GM21576 (cell line): ENCODE data around the gene SCYGR4.
"Not testable (repeated sequence)": the region's sequence is repeated elsewhere in the genome, so short reads cannot be mapped to it uniquely, and the experiment has no call there.

Source experiments
- ATAC-seq: cut with Tn5 transposase; IDR thresholded peaks from one replicate; pipeline ENCODE4 v1.9.1; 2021; ENCODE audit warnings: mild to moderate bottlenecking, moderate library complexity; ENCODE audit not compliant: unreplicated experiment

The SCYGR4 gene

GRCh38 chr2:227617316-227618230 is at the start of gene SCYGR4:
Gene SCYGR4 (plus strand): TSS chr2:227617498. CDS start chr2:227617498, 0 bp downstream.
- ATAC-seq: no peak

- no peak for ATAC-seq
These were observed 48.5 kb upstream of the SCYGR4 start for GRCh38 chr2:227568852-227569169.

DNA sequence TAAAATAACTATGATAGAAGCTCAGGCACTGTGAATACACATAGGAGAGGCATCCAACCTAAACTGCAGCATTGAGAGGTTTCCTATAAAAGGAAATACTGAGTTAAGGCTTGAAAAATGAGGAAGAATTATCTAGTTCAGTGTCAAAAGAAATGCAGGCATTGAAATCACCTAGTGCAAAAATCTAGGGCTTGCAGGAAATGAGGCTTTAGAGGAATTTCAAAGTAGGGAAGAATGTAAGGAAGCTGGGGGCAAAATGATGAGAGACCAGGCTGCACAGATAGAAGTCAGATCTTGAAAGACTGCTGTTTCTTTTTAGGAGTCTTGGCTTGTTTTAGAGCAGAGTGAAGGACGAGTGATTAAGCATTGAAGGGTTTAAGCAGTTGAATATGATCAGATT is 46.7 kb upstream of the SCYGR4 start:
- ATAC-seq: no peak

- no peak for ATAC-seq
These were observed 41.2 kb upstream of the SCYGR4 start for GRCh38 chr2:227576110-227576509.

DNA sequence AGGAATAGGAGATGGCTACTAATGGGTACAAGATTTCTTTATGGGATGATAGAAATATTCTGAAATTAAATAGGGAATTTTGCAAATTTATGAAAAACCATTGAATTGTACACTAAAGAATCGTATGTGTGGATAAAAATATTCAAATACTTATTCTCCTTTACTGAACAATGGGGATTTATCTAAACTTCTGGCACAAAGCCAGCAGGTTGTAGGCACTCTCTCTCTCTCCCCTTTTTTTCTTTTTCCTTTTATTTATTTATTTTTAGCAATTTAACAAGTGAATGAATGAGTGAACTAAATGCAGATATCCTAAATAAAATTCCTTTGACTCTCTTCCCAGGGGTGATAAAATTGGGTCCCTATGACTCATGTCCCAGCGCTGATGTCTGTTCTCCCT is 40.5 kb upstream of the SCYGR4 start:
- no peak for ATAC-seq

GRCh38 chr2:227577555-227577954 is 39.7 kb upstream of the SCYGR4 start:
- no peak for ATAC-seq

- ATAC-seq: no peak
These were observed 38.7 kb upstream of the SCYGR4 start for GRCh38 chr2:227578642-227579041.

GRCh38 chr2:227579791-227580190 is 37.5 kb upstream of the SCYGR4 start:
- ATAC-seq: no peak

DNA sequence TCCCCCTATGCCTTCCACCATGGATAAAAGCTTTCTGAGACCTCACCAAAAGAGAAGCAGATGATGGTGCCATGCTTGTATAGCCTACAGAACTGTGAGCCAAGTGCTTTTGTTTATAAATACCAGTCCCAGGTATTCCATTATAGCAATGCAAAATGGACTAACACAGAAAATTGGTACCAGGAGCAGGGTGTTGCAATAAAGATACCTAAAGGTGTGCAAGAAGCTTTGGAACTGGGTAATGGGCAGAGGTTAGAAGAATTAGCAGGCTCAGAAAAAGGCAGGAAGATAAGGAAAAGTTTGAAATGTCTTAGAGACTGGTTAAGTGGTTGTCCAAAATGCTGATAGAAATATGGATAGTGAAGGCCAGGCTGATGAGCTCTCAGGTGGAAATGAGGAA is 34.9 kb upstream of the SCYGR4 start:
- ATAC-seq: no peak

GRCh38 chr2:227592694-227593387 is 24.5 kb upstream of the SCYGR4 start:
- peak; percentile 81 for ATAC-seq

DNA sequence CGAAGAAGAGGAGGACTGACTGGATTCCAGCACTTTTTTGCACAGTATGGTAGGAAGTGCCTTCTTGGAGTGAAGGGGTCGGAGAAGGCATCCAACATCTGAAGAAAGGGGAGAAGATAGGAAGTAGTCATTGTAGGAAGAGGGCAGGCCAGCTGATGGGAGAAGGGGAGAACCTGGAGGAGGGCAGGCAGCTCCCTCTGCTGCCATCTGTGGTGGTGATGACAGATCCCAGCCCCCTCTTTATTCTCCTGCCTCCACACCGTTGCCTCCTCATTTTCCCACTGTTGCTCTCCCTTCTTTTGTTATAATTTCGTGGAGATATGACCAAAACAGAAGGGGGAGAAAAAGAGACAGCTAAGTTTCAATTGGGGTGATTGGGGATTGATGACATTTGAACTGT is 21.5 kb upstream of the SCYGR4 start:
- no peak for ATAC-seq

DNA sequence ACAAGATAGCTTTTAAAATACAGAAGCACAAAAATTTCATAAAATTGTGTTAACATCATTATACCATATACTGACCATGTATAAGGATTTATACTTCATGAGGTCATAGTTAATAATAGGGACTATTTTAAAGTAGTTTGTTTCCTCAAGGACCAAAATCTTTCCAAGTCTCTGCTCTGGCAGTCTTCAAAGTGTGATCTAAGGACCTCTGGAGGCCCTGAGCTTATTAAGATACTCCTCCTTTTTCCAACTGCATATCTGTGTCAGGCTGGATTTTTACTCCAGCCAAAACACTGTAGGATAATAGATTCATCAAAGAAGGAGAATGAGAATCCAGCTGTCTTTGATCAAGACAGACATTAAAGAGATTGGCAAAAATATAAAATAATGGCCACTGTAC is 20.3 kb upstream of the SCYGR4 start:
- ATAC-seq: no peak

DNA sequence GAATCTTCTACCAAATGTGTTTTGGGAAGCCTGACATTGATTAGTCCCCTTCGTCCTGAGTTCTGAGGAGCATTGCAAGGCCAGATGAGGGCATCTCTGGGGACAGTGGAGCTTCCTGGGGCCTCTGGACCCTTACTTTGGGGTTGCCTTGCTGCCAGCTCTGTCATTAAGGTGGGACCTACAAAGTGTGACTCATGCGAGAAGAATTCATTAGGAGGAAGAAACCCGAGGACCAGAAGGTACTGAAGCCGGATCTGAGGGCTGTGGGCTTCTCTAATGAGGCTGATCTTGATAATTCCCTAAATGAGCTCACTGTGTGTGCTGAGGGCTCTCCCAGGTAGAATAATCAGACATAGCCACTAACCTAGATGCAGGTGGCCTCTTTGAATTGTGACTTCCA is 19.3 kb upstream of the SCYGR4 start:
- no peak for ATAC-seq

DNA sequence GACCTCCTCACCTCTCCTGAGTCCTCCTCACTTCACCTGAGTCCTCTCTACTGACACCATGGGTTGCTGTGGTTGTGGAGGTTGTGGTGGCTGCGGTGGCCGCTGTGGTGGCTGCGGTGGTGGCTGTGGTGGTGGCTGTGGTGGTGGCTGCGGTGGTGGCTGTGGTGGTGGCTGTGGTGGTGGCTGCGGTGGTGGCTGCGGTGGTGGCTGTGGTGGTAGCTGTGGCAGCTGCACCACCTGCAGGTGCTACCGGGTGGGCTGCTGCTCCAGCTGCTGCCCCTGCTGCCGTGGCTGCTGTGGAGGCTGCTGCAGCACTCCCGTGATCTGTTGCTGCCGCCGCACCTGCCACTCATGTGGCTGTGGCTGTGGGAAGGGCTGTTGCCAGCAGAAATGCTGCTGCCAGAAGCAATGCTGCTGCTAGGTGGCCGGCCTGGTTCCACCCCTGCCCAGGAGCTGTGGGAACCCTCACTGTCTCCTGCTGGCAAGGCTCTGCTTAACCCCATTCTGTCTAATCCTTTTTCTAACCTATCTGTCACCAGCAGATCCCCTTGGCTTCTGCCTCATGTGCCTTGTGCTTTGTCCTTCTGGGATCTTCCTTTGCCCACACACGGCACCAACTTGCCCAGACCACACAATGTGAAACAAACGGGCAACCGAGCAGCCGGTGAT is 18.3 kb upstream of the SCYGR4 start, which contains the start of gene SCYGR2:
Gene SCYGR2 (plus strand): TSS at position 59 of the 669 bp plus-strand sequence. CDS start 0 bp downstream, at position 59.
- not testable (repeated sequence) for ATAC-seq

- no peak for ATAC-seq
These were observed 14.9 kb upstream of the SCYGR4 start for GRCh38 chr2:227602358-227602757.

DNA sequence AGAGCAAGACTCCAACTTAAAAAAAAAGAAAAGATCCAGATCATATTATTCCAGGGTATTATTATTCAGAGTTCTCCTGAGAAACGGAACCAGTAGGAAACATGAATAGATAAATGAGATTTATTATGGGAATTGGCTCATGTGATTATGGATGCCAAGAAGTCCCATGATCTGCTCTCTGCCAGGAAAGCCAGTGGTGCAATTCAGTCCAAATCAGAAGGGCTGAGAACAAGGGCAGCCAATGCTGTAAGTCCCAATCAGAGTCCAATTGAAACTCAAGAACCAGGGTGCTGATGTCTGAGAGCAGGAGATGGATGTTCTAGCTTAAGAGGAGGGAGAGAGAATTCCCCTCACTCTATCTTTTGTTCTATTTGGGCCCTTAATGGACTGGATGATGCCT is 10.8 kb upstream of the SCYGR4 start:
- ATAC-seq: no peak

- no peak for ATAC-seq
These were observed 9.4 kb upstream of the SCYGR4 start for GRCh38 chr2:227607941-227608340.

DNA sequence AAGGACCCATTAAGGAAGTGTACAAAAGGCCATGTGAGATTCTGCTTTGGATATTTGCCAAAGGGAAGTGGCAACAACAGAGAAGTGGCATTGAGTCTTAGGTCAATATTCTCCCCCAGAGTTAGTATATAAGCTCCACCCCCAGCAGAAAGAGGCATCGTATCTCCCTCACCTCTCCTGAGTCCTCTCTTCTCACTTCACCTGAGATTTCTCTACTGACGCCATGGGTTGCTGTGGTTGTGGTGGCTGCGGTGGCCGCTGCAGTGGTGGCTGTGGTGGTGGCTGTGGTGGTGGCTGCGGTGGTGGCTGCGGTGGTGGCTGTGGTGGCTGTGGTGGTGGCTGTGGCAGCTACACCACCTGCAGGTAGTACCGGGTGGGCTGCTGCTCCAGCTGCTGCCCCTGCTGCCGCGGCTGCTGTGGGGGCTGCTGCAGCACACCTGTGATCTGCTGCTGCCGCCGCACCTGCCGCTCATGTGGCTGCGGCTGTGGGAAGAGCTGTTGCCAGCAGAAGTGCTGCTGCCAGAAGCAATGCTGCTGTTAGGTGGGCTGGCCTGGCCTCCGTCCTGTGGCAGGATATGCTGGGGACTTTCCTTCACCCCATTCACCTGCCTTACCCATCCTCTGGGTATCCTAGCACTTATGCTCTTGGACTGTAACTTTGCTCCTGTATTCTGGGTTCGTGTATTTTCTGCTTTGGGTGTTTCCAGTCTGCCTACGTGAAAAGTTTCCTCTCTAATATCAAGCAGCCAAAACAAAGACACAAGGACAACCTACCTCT is 8.5 kb upstream of the SCYGR4 start:
- ATAC-seq: peak; percentile 64

- ATAC-seq: no peak
These were observed 7.2 kb upstream of the SCYGR4 start for GRCh38 chr2:227610123-227610522.

GRCh38 chr2:227612546-227613271 is 4.6 kb upstream of the SCYGR4 start:
- ATAC-seq: no peak
